ENCODE data around the gene TRAF3.
A peak's percentile ranks its signal among the peaks of the same experiment; 100 is the strongest.

TRAF3 gene

GRCh38 chr14:102910442-102910841 lies 133.2 kb downstream of the TRAF3 start:
- no peak for FAIRE-seq

GRCh38 chr14:102911541-102911951 lies 134.3 kb downstream of the TRAF3 start:
- FAIRE-seq: no peak

- FAIRE-seq: no peak
Measured at GRCh38 chr14:102911991-102912761, 134.9 kb downstream of the TRAF3 start.

GRCh38 chr14:102913341-102914211 lies 136.3 kb downstream of the TRAF3 start:
- no peak for FAIRE-seq

- FAIRE-seq: no peak
Measured at GRCh38 chr14:102914474-102915291, 137.4 kb downstream of the TRAF3 start.

GRCh38 chr14:102915292-102916110 lies 138.3 kb downstream of the TRAF3 start:
- FAIRE-seq: no peak

GRCh38 chr14:102916347-102917055 lies 139.3 kb downstream of the TRAF3 start:
- no peak for FAIRE-seq

GRCh38 chr14:102917056-102917385 lies 139.8 kb downstream of the TRAF3 start:
- FAIRE-seq: no peak

GRCh38 chr14:102917469-102918211 lies 140.4 kb downstream of the TRAF3 start:
- FAIRE-seq: no peak

- FAIRE-seq: no peak
Measured at GRCh38 chr14:102918438-102918837, 141.2 kb downstream of the TRAF3 start.

- no peak for FAIRE-seq
Measured at GRCh38 chr14:102920273-102920997, 143.2 kb downstream of the TRAF3 start.

- no peak for FAIRE-seq
Measured at GRCh38 chr14:102920998-102921304, 143.7 kb downstream of the TRAF3 start.

- no peak for FAIRE-seq
Measured at GRCh38 chr14:102922490-102923200, 145.4 kb downstream of the TRAF3 start, which contains the start of gene AMN. TSS of gene AMN (plus strand) at chr14:102922663. CDS start at chr14:102922689, 26 bp downstream.

- no peak for FAIRE-seq
Measured at GRCh38 chr14:102923201-102923924, 146.1 kb downstream of the TRAF3 start.

GRCh38 chr14:102923925-102924486 lies 146.8 kb downstream of the TRAF3 start:
- FAIRE-seq: no peak

GRCh38 chr14:102924632-102925588 lies 147.7 kb downstream of the TRAF3 start:
- peak; percentile 25 for FAIRE-seq

GRCh38 chr14:102925646-102926045 lies 148.4 kb downstream of the TRAF3 start:
- FAIRE-seq: no peak

All from G401.6 (cell line).